Activated T-helper 2 cell treated with anti-CD3 and anti-CD28 coated beads, Interferon-gamma antibody, Interleukin-2, Interleukin-4, amounts not matched to agents 10 μg/mL and 5 μg/mL and 100 μg/mL, durations not matched to agents 14 hours and 24 hours and 36 hours (primary cell): Measurements from ENCODE around the gene CTXN1. TPM values are rescaled to one million over a fixed set of nuclear protein-coding genes. Genes with fewer than 3 reads are reported as not detected.

Experiments
- DNase-seq: peaks from one replicate; pipeline ENCODE4 v3.0.0; 2021; ENCODE audit warnings: low spot score
- H3K27ac Mint-ChIP-seq: one replicate; pipeline ENCODE4 v1.8.0; 2021; ENCODE audit warnings: mixed read lengths
- H3K27me3 Mint-ChIP-seq: one replicate; pipeline ENCODE4 v1.8.0; 2021; ENCODE audit warnings: low read depth, mixed read lengths
- H3K36me3 Mint-ChIP-seq: one replicate; pipeline ENCODE4 v1.8.0; 2021; ENCODE audit warnings: low read depth, mixed read lengths
- H3K4me1 Mint-ChIP-seq: one replicate; pipeline ENCODE4 v1.8.0; 2021; ENCODE audit warnings: low read depth, mixed read lengths
- H3K4me3 Mint-ChIP-seq: one replicate; pipeline ENCODE4 v1.8.0; 2021; ENCODE audit warnings: low read depth, mild to moderate bottlenecking, moderate library complexity, mixed read lengths
- H3K9me3 Mint-ChIP-seq: one replicate; pipeline ENCODE4 v1.8.0; 2021; ENCODE audit warnings: mixed read lengths
- intact Hi-C: fragments of 100-400 bp; cut with micrococcal nuclease; formaldehyde crosslinking; loops from one replicate; pipeline ENCODE4 v1.15.1; 2023
- total RNA-seq: library from RNA; stranded (reverse); gene quantifications from 2 replicates; pipeline ENCODE4 v1.2.3, GENCODE V29; 2022

Gene CTXN1
- total RNA-seq, 1 donor from 2014 or later: 0.50 TPM

DNA sequence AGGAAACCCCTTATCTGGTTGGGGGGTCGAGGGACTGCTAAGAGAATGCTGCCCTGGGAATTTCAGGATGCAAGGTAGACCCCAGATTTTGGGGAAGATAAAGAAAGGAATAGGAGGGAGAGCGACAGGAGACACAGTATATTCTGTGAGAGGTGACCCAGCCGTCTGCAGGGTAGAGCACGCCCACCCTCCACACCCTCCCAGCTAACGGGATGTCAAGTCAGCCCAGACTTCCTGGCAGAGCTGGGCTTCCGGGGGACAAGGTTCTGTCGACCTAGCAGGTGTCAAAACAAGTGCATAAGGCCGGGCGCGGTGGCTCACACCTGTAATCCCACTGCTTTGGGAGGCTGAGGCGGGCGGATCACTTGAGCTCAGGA is 51.0 kb downstream of the CTXN1 start:
- no peak overlapping the region for H3K27ac Mint-ChIP-seq

More for the DNA sequence above, 51.0 kb downstream of the CTXN1 start:
- Mint-ChIP-seq H3K9me3 (no peaks in the 10 kb centered on the region), H3K4me3 (no peak overlapping the region), H3K36me3 (no peaks in the 10 kb centered on the region), H3K27me3 (peaks cover 38% of the 10 kb centered on the region), H3K4me1 (peaks cover 14% of the 10 kb centered on the region)
- DNase-seq: no peak
- intact Hi-C loops: no loop called here

Other genes with a start within 250 kb of the CTXN1 start
- gene MCEMP1, start 249.0 kb downstream of the CTXN1 start, total RNA-seq: not detected in 2 replicates
- 88.9 and 92.4 TPM in 2 replicates for gene TRAPPC5, start 245.3 kb downstream of the CTXN1 start, total RNA-seq
- 0.46 and 0.99 TPM in 2 replicates for gene FCER2, start 224.0 kb downstream of the CTXN1 start, total RNA-seq
- not detected in 2 replicates for gene CLEC4G, start 194.0 kb downstream of the CTXN1 start, total RNA-seq
- gene CD209, start 178.6 kb downstream of the CTXN1 start, total RNA-seq: not detected in 2 replicates
- gene CLEC4M, start 162.9 kb downstream of the CTXN1 start, total RNA-seq: not detected in 2 replicates
- gene EVI5L, start 95.9 kb downstream of the CTXN1 start, total RNA-seq: 3.8 and 4.5 TPM in 2 replicates
- gene PRR36, start 51.7 kb downstream of the CTXN1 start, total RNA-seq: 0.05 TPM in 1 of 2 replicates, not detected in the other
- gene LRRC8E, start 37.6 kb downstream of the CTXN1 start, total RNA-seq: not detected in 2 replicates
- gene MAP2K7, start 22.3 kb downstream of the CTXN1 start, total RNA-seq: 43.0 and 44.6 TPM in 2 replicates
- gene TGFBR3L, start 11.3 kb downstream of the CTXN1 start, total RNA-seq: 6.3 TPM in 2 replicates
- gene SNAPC2, start 5.8 kb downstream of the CTXN1 start, total RNA-seq: 18.4 and 19.5 TPM in 2 replicates
- gene TIMM44, start 17.5 kb upstream of the CTXN1 start, total RNA-seq: 79.2 and 90.2 TPM in 2 replicates
- gene ELAVL1, start 79.5 kb upstream of the CTXN1 start, total RNA-seq: 184 TPM in 2 replicates
- gene CCL25, start 126.6 kb upstream of the CTXN1 start, total RNA-seq: not detected in 2 replicates
- gene FBN3, start 223.5 kb upstream of the CTXN1 start, total RNA-seq: not detected in 2 replicates